Myocyte (in vitro differentiated cells): ENCODE measurements around the gene OMA1. TPM values are rescaled to one million over a fixed set of nuclear protein-coding genes. Genes with fewer than 3 reads are reported as not detected.
A peak's percentile ranks its signal among the peaks of the same experiment; 100 is the strongest.

Experiments
- DNase-seq: peaks from one replicate; pipeline ENCODE4 v3.0.0-alpha.2; 2012; ENCODE audit warnings: low read depth
- total RNA-seq: library from RNA; depleted of rRNA; stranded (reverse); fragments of >200 nt; gene quantifications from 2 replicates; pipeline ENCODE4 v1.2.3, GENCODE V29; 2014

The OMA1 gene
- total RNA-seq, 1 donor from 2014 or later, result 40.2 TPM

GRCh38 chr1:58460469-58460868 lies 86.1 kb downstream of the OMA1 start:
- DNase-seq, result peak; percentile 32

DNA sequence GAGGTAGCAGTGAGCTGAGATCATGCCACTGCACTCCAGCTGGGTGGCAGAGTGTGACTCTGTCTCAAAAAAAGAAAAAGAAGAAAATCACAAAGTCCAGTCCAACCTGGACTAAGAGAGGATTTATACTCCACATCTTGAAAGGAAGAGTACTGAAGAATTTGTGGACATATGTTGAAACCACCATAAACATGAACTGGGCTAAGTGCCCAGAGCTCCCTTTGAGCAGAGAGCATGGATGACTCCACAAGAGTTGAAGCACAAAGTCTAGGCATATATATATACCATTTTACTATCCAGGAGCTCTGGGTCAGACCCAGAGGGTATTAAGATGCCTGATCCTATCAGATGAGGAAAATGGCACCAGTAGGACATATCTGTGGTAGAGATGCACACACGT lies 86.6 kb downstream of the OMA1 start:
- DNase-seq, result no peak

- DNase-seq, result peak; percentile 3
Observed at GRCh38 chr1:58457023-58457635, 89.4 kb downstream of the OMA1 start.

DNA sequence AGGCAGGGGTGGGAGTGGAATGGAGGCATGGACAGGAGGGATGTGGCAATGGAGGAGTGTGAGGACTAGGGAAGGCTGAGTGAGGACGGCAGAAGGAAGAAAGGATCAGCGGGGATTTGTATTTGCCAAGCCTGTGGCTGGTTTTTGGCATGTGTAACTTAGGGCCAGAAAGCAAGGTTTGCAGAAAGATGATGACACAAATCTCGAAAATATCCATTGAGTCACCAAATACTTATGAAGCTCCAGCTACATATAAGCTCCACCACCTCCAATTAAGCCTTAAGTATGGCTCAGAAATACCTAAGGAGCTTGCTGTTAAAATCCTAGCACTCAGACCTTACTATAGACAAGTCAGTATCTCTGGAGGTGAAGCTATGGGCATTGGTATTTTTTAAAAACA lies 90.1 kb downstream of the OMA1 start:
- no peak for DNase-seq

- no peak for DNase-seq
Observed at GRCh38 chr1:58454807-58455206, 91.7 kb downstream of the OMA1 start.

DNA sequence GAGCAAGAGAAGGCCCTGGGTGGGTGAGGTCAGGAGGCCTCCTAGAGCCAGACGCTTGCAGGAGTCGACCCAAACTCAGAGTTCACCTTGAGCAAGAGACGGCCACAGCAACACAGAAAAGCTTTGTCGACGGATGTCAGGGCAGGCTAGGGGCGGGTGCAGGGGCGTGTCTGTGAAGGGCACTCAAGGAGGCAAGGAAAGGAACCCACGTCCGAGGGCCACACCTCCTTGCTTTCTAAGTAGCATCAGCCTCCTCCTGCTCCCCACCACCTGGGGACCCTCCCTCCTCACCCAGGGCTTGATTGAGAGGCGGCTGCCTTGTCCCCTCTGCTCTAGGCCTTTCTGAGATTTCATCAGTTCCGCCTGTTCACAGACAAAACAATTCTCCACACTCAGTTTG lies 92.1 kb downstream of the OMA1 start:
- no peak for DNase-seq

DNA sequence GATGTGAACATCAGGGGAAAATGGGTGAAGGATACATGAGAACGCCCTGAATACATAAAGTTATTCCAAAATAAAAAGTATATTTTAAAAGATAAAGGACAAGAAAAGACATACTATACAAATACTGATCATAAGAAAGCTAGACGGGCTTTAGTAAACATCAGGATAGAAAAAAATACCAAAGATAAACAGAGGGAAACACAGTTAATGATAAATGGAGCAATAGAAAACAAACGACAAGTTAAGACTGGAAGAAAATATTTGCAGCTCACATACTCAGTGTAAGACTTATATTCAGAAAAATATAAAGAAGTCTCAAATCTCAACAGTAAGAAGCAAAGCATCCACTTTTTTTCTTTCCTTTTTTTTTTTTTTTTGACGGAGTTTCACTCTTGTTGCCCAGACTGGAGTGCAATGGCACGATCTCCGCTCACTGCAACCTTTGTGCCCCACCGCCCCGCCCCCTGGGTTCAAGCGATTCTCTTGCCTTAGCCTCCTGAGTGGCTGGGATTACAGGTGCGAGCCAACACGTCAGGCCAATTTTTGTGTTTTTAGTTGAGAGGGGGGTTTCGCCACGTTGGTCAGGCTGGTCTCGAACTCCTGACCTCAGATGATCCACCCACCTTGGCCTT lies 94.8 kb downstream of the OMA1 start:
- no peak for DNase-seq

DNA sequence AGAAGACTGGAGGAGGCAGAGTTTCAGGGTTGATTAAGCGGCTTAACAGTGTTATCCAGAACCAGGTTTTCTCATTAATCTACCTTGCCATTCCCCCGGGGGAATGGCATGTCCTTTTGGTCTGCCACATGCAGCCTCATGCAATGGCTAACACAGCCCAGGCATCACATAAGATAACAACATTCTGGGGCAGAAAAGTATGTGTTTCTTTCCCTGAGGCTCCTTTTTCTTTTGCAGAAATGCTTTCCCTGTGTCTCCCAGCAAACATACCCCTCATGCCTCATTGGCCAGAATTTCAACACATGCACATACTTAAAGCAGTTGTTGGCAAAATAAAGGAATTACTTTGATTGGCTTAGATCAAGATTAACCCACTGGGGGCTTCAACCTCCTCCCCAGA lies 98.6 kb downstream of the OMA1 start:
- DNase-seq, result no peak

- DNase-seq, result no peak
Observed at GRCh38 chr1:58447042-58447441, 99.5 kb downstream of the OMA1 start.

- DNase-seq, result no peak
Observed at GRCh38 chr1:58446368-58446767, 100.2 kb downstream of the OMA1 start.

DNA sequence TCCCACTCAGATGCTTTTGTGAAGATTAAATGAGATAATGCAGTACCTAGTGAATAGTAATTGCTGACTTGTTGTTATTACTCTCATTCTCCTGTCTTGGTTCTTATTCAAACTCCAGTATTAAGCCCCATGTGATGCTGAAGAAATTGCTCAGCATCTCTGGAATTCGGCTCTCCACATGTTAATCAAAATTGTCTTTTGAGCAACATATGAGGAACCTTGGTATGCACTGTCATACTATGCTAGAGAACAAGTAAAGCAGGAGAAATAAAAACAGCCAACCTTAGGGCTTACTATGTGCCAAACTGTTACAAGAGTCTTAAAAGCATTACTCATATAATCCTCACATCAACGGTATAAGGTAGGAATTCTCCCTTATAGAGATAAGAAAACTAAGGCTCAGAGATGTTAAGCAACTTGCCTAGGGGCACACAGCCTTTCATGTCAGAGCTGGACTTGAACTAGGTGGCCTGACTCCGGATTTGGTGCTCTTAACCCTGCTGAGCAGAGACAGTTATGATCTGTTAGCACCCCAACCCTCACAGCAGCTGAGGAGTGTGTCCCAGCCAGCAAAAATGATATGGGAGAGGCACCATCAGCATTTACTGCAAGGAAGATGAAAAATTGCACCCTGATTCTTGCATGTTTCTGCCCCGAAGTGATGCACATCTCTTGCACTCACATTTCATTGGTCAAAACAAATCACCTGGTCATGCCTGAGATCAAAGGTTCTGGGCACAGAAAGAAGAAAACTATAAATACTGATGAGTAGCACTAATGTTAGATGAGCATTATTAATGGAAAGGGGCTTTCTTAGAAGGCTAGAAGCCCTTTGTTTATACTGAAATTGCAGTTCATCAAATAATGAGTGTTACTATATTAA lies 102.3 kb downstream of the OMA1 start:
- no peak for DNase-seq

DNA sequence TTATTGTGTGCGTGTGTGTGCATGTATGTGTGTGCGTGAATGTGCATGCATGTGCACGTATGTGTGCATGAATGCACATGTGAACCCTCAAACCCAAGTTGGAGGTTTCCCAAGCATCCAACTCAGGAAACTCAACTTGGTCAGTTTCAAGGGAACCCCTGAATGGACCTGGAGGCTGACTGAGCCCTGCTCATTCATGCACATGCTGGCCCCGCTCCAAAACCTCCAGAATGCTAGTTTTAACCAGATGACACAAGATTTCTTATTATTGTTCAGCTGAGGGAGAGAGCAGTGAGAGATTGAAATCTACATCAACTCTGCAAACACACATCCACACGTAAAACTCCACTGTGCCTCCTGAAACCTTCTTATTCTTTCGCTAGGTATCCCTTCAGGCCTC lies 104.4 kb downstream of the OMA1 start:
- no peak for DNase-seq

DNA sequence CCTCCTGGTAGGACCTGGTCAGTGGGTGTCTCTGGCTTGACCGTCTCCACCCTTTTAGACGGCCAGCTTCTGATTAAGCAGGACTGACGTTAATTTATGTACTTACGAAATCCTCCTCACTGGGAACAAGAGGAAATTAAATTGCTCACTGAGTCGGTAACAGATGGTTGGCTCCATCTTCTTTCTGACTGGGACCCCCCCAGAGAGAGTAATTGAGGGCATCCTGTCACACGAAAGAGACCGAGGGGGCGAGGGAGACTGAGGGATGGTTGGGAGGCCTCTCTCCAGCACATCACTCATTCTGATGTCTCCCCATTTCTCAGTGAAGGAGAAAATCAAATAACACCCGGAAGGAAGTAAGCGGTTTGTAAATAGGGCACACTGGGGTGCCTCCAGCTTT lies 104.8 kb downstream of the OMA1 start:
- DNase-seq, result no peak

GRCh38 chr1:58440696-58441095 lies 105.8 kb downstream of the OMA1 start:
- no peak for DNase-seq

DNA sequence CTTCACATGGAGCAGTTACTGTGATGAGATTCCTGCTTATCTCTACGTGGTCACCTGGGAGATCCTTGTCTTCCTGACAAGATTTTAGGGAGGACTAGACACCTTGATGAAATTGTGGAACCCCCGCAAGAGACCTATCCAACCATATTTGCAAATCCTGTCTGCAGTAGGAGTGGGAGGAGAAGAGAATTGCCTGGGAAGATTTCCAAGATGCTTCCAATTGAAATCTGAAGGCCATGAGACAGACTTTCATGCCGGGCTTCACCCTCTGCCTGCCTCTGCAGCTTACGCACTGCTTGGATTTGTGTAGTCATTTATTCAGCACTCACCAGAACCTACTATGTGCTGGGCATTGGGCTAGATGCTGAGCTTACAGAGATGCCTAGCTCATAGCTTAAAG lies 106.6 kb downstream of the OMA1 start:
- no peak for DNase-seq

DNA sequence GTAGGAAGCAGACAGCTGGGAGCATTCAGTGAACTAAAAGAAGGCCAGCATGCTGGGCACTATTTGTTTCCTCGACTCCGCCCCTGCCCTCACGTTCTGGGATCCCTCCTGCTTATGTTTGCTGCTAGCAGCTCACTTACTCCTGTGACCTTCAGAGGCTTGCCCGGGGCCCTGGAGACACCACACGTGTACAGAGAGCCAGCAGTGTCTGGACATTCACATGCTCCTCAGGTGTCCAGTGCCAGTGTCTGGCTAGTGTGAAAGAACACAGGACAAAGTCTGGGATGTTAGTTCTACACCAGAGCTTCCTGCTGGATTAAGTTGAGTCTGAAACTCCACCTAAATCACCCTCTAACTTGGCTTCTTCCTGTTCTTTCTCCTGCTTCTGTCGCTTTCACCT lies 108.1 kb downstream of the OMA1 start:
- DNase-seq, result no peak

- DNase-seq, result no peak
Observed at GRCh38 chr1:58437623-58438022, 108.9 kb downstream of the OMA1 start.

- DNase-seq, result no peak
Observed at GRCh38 chr1:58436615-58437297, 109.8 kb downstream of the OMA1 start.

DNA sequence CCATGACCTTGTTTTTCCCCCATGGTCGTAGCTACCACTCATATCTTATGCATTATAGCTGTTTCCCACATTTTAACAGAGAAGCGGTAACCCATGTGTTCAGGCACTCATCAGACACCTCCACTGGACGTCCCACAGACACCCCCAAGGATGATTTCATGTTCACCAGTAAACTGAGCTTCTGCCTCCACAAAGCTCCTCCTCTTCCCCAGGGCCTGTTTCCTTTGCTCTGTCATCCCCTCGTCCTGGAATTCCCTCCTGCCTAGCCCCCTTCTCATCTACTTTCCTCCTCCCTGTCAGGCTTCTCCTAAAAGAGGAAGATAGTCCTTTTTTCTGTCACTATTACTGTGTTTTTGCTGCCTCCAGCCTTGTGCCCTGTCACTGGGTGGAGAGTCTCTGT lies 111.2 kb downstream of the OMA1 start:
- no peak for DNase-seq

DNA sequence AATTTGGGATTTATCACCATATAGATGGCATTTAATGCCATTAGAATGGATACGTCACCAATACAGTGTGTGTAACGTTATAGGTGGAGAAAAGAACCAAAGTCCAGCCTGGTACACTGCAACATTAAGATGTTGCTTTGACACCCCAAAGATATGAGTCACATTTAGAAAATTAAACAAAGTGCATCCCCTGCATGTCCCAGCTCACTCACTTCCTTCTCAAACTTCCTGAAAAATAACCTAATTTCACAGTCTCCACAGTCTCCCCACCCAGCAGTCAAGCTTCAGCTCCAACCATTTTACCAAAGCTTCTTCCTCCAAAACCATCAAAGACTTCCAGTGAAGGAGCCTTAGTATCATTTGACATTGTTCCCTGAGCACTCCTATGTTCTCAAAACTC lies 111.9 kb downstream of the OMA1 start:
- DNase-seq, result no peak

DNA sequence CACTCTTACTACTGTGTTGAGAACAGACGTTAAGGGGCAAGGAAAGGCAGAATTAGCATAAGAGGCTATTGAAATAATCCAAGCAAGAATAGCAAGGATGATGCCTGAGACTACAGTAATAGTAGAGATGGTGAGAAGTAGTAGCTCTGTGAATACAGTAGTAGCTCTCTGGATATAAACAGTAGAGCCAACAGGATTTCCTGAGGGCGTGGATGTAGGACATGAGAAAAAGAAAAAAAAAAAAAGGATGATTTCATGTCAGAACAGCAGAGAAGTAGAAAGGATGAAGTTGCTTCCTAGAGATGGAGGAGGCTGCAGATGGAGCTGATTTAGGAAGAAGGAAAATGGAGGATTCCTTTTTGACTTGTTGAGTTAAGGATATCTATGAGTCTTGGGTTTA lies 112.3 kb downstream of the OMA1 start:
- no peak for DNase-seq
